ENCODE measurements around the gene FBXO48.
"Not testable (repeated sequence)": the region's sequence is repeated elsewhere in the genome, so short reads cannot be mapped to it uniquely, and the experiment has no call there.

The FBXO48 gene

GRCh38 chr2:68471385-68471784 lies 4.3 kb upstream of the FBXO48 start:
- DNase-seq (ENCODE audit: low spot score), result no peak

GRCh38 chr2:68469935-68470334 lies 2.8 kb upstream of the FBXO48 start:
- no peak for DNase-seq (ENCODE audit: low spot score)

DNA sequence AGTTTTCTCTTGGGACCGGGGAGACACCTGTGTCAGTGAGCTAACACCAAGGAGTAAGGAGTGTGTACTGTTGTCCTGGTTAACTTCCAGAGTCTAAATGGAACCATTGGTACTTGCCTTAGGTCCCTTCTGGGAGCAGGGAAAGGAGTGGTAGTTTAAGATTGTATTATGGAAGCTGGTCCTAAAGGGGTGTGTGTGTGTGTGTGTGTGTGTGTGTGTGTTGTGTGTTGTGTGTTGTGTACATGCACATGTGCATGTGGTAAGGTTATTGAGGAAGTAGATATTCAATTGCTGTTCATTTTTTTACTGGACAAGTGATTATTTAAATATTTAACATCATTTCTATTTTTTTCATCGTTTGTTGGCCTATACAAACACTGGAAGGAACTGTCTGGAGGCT lies 1.7 kb upstream of the FBXO48 start:
- no peak for DNase-seq (ENCODE audit: low spot score)

GRCh38 chr2:68466778-68467076 lies 367 bp downstream of the FBXO48 start:
- no peak for DNase-seq (ENCODE audit: low spot score)

- peak; percentile 70 for DNase-seq (ENCODE audit: low spot score)
Observed at GRCh38 chr2:68466361-68466777, 725 bp downstream of the FBXO48 start.

- DNase-seq (ENCODE audit: low spot score), result peak; percentile 57
Observed at GRCh38 chr2:68465081-68465916, 1.8 kb downstream of the FBXO48 start.

DNA sequence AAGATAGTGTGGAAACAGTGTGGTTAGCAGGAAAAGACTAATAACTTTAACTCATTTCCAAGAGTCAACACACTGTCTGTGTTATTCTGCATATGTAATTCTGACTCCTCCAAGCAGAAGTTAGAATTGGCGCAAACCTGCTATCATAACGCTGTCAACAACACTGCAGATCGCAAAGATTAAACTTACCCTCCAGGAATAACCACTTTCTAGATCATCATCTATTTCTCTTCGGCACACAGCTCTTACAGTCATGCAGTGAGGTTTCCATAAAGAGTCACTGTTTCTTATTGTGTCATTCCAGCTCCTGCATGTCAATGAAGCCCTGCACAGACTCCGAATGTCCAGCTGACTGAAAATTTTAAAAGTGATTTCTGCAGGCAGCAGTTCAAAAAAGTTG lies 2.4 kb downstream of the FBXO48 start:
- no peak for DNase-seq (ENCODE audit: low spot score)

GRCh38 chr2:68463287-68463877 lies 3.7 kb downstream of the FBXO48 start:
- peak; percentile 59 for DNase-seq (ENCODE audit: low spot score)

- no peak for DNase-seq (ENCODE audit: low spot score)
Observed at GRCh38 chr2:68458981-68459380, 8.1 kb downstream of the FBXO48 start.

- DNase-seq (ENCODE audit: low spot score), result no peak
Observed at GRCh38 chr2:68456198-68456597, 10.9 kb downstream of the FBXO48 start.

DNA sequence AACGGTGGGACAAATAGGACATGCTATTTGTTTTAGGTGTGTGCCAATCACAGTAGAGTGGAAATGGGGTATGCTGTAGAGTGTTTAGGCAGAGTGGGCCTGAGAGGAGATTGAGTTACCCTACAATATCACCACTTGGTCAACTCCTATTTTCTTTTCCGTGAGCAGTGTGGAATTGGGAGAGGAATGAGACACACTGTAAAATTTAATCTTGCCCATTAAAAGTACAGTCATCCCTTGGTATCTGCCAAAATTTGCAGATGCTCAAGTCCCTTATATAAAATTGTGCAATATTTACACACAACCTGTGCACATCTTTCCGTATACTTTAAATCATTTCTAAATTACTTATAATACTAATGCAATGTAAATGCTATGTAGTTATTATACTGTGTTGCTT lies 12.4 kb downstream of the FBXO48 start:
- DNase-seq (ENCODE audit: low spot score), result no peak

GRCh38 chr2:68453761-68454360 lies 13.2 kb downstream of the FBXO48 start:
- no peak for DNase-seq (ENCODE audit: low spot score)

- no peak for DNase-seq (ENCODE audit: low spot score)
Observed at GRCh38 chr2:68452158-68452900, 14.8 kb downstream of the FBXO48 start.

GRCh38 chr2:68448671-68449653 lies 18.1 kb downstream of the FBXO48 start:
- no peak for DNase-seq (ENCODE audit: low spot score)

- DNase-seq (ENCODE audit: low spot score), result no peak
Observed at GRCh38 chr2:68447118-68447517, 20.0 kb downstream of the FBXO48 start.

GRCh38 chr2:68446425-68446824 lies 20.7 kb downstream of the FBXO48 start:
- not testable (repeated sequence) for DNase-seq (ENCODE audit: low spot score)

- DNase-seq (ENCODE audit: low spot score), result no peak
Observed at GRCh38 chr2:68441994-68442322, 25.1 kb downstream of the FBXO48 start.

DNA sequence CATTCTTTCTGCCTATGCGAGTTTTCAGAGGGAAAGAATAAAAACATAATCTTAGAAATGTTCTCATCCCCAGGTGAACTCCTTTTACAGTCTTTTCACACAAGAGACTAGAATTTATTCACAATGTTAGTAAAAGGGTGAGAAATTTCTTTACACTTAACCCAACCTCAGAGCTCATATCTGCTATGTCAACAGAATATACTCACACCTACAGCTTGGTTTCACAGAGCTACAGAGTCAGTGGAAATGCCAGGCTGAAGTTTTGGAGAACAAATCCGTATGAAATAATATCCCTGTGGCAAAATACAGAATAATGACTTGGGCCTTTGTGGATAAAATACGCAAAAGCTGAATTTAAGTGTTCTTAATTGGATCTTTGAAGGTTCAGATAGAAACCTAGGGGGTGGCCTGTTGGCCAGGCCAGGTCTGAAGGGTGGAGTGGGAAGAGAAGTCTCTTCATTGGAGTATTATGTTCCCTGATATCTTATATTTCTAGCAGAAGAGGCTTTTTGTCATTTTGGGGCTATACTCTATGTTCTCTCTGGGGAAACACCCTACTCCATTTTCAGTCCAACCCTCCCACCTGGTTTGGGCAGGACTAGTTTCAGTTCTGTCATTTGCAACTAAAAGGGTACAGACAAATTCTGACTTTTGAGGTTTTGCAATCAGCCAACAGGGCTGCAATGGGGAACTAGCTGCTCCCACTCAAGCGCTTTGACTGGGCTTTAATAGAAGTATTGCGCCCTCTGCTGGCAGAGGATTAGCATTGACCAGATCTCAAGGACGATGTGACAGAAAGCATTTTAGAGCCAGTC lies 25.7 kb downstream of the FBXO48 start:
- peak; percentile 85 for DNase-seq (ENCODE audit: low spot score)

DNA sequence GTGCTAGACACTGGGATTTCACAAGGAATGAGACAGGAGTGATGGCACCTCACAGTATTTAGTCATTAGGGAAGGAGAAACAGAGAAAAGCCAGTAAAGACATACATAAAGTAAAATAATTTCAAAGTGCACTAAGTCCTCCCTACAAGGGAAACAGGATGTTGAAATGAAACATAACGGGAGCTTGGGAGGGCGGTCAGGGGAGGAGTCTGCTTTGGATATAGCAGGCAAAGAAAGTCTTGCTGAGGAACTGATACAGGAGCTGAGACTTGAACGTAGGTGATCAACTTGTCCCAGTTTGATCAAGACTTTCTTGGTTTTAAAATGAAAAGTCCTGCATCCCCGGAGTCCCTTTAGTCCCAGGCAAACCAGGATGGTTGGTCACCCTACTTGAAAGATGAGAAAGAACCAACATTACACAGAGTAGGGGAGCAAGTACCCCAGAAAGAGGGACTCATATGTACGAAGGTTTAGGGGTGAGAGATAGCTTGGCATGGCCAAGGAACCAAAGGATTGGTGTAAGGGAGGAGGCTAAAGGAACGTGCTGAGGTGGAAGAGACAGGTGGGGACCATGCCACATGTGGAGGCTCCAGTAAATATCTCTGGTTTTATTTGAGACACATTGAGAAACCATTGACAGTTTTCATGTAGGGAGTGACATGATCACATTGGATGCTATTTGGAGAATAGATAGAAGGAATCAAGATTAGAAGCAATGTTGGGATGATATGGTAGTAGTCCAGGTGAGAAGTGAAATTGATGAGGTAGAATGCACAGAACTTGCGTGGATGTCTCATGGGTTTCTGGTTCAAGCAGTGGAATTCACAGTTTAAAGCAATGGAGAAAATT lies 28.4 kb downstream of the FBXO48 start:
- no peak for DNase-seq (ENCODE audit: low spot score)

DNA sequence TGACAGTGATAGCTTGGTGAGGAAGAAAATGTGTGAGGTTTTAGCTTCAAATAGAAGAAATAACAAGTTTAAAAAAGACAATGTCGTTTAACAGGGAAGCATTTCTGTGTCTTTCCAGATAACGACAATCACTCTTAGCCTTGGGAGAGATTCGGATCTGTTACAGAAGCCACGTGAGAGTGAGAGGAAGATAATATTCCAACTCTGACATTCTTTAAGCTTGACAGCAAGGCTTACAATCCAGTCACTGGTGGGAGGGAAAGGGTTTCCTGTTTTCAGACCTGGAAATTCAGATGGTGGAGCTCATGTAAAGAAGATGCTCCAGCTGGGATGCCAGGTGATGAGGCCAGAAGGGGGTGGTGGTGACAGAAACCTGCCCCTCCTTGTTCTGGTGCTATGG lies 30.8 kb downstream of the FBXO48 start:
- no peak for DNase-seq (ENCODE audit: low spot score)
